ENCODE results near the gene ACAA1.

The ACAA1 gene

GRCh38 chr3:38119821-38120692 lies 16.9 kb downstream of the ACAA1 start:
- TF ChIP-seq CTCF (IDR thresholded peaks at IDR 0.05; ENCODE audit: extremely low read depth, missing control alignments): no peak
- no peak for DNase-seq (ENCODE audit: low spot score)

GRCh38 chr3:38119248-38119544 lies 17.7 kb downstream of the ACAA1 start:
- no peak for TF ChIP-seq CTCF (IDR thresholded peaks at IDR 0.05; ENCODE audit: extremely low read depth, missing control alignments)
- DNase-seq (ENCODE audit: low spot score): no peak

GRCh38 chr3:38118421-38119247 lies 18.3 kb downstream of the ACAA1 start:
- DNase-seq (ENCODE audit: low spot score): no peak
- no peak for TF ChIP-seq CTCF (IDR thresholded peaks at IDR 0.05; ENCODE audit: extremely low read depth, missing control alignments)

GRCh38 chr3:38117748-38118420 lies 19.0 kb downstream of the ACAA1 start:
- peak; percentile 74 for TF ChIP-seq CTCF (IDR thresholded peaks at IDR 0.05; ENCODE audit: extremely low read depth, missing control alignments)
- peak; percentile 79 for DNase-seq (ENCODE audit: low spot score)

GRCh38 chr3:38117163-38117716 lies 19.7 kb downstream of the ACAA1 start:
- no peak for DNase-seq (ENCODE audit: low spot score)
- TF ChIP-seq CTCF (IDR thresholded peaks at IDR 0.05; ENCODE audit: extremely low read depth, missing control alignments): no peak

- DNase-seq (ENCODE audit: low spot score): no peak
- TF ChIP-seq CTCF (IDR thresholded peaks at IDR 0.05; ENCODE audit: extremely low read depth, missing control alignments): no peak
These were observed 20.3 kb downstream of the ACAA1 start for GRCh38 chr3:38116471-38117162.

Data from GM20000 (cell line).